ENCODE results near the gene BCAN.

Gene BCAN

GRCh38 chr1:156660752-156661112 lies 18.8 kb downstream of the BCAN start:
- no peak for DNase-seq (ENCODE audit: low read depth, low spot score)
- TF ChIP-seq CTCF (IDR thresholded peaks at IDR 0.05; ENCODE audit: insufficient read depth, low read length, missing control alignments), result no peak
- ChIA-PET POLR2A (interaction anchor here (0.6 to 1.7 kb wide), 4 partner anchors 16 to 80 kb away, joined by 3 to 14 read pairs (median 3); partner anchors contain the start of genes METTL25B, MRPL24 and NES), CTCF (interaction anchor here (0.5 to 13.1 kb wide), 19 partner anchors 14 to 275 kb away, joined by 3 to 506 read pairs (median 5); partner anchors contain the start of genes BCAN, CRABP2, GPATCH4 and HAPLN2)
- no peak overlapping the region for H3K4me3 ChIP-seq (ENCODE audit: low read depth, low read length)

- ChIA-PET POLR2A (interaction anchor here (0.6 to 1.7 kb wide), 2 partner anchors 15 to 270 kb away, joined by 4 to 14 read pairs; partner anchors contain the start of gene NES), CTCF (interaction anchor here (1.0 to 13.1 kb wide), 12 partner anchors 15 to 276 kb away, joined by 3 to 506 read pairs (median 22); partner anchors contain the start of genes BCAN, HAPLN2, ISG20L2 and METTL25B)
- DNase-seq (ENCODE audit: low read depth, low spot score), result no peak
- H3K4me3 ChIP-seq (ENCODE audit: low read depth, low read length), result no peak overlapping the region
- TF ChIP-seq CTCF (IDR thresholded peaks at IDR 0.05; ENCODE audit: insufficient read depth, low read length, missing control alignments), result no peak
Observed at GRCh38 chr1:156662005-156662799, 20.3 kb downstream of the BCAN start.

- no peak for DNase-seq (ENCODE audit: low read depth, low spot score)
- no peak overlapping the region for H3K4me3 ChIP-seq (ENCODE audit: low read depth, low read length)
- POLR2A ChIA-PET, result no interaction called here
- CTCF ChIA-PET, result interaction anchor here (1.0 to 13.1 kb wide), 7 partner anchors 15 to 217 kb away, joined by 3 to 506 read pairs (median 185); partner anchors contain the start of genes BCAN, HAPLN2, ISG20L2 and METTL25B
- TF ChIP-seq CTCF (IDR thresholded peaks at IDR 0.05; ENCODE audit: insufficient read depth, low read length, missing control alignments), result no peak
Observed at GRCh38 chr1:156662800-156663055, 20.8 kb downstream of the BCAN start.

- no peak for TF ChIP-seq CTCF (IDR thresholded peaks at IDR 0.05; ENCODE audit: insufficient read depth, low read length, missing control alignments)
- ChIA-PET CTCF (interaction anchor here (1.2 to 13.1 kb wide), 5 partner anchors 14 to 61 kb away, joined by 3 to 506 read pairs (median 230); partner anchors contain the start of genes HAPLN2, ISG20L2, METTL25B and NES), POLR2A (no interaction called here)
- DNase-seq (ENCODE audit: low read depth, low spot score), result no peak
- no peak overlapping the region for H3K4me3 ChIP-seq (ENCODE audit: low read depth, low read length)
Observed at GRCh38 chr1:156663178-156663577, 21.3 kb downstream of the BCAN start.

- TF ChIP-seq CTCF (IDR thresholded peaks at IDR 0.05; ENCODE audit: insufficient read depth, low read length, missing control alignments), result no peak
- H3K4me3 ChIP-seq (ENCODE audit: low read depth, low read length), result no peak overlapping the region
- ChIA-PET CTCF (interaction anchor here (0.9 to 13.1 kb wide), 10 partner anchors 9 to 226 kb away, joined by 3 to 409 read pairs (median 6); partner anchors contain the start of genes CRABP2, HAPLN2, ISG20L2 and METTL25B), POLR2A (no interaction called here)
- DNase-seq (ENCODE audit: low read depth, low spot score), result no peak
Observed at GRCh38 chr1:156664046-156664766, 22.3 kb downstream of the BCAN start.

Data from AG04449 (cell line).